GM20000 (cell line): ENCODE data around the gene CNTN1.

ENCODE experiments used
- DNase-seq: peaks from one replicate; pipeline ENCODE4 v3.0.0; 2012; ENCODE audit warnings: low spot score
- CTCF ChIP-seq: IDR thresholded peaks from 2 replicates; pipeline ENCODE4 v1.5.1; 2012; ENCODE audit warnings: mild to moderate bottlenecking, control low read depth; ENCODE audit errors: extremely low read depth, missing control alignments

Gene CNTN1

GRCh38 chr12:40697566-40698259 is 5.5 kb downstream of the CNTN1 start:
- DNase-seq = no peak
- no peak for TF ChIP-seq CTCF

- DNase-seq = no peak
- no peak for TF ChIP-seq CTCF
Measured at GRCh38 chr12:40701756-40702155, 9.5 kb downstream of the CNTN1 start.

GRCh38 chr12:40711121-40711520 is 18.9 kb downstream of the CNTN1 start:
- no peak for TF ChIP-seq CTCF

GRCh38 chr12:40714636-40715035 is 22.4 kb downstream of the CNTN1 start:
- no peak for TF ChIP-seq CTCF
- DNase-seq = no peak

More at GRCh38 chr12:40711121-40711520, 18.9 kb downstream of the CNTN1 start:
- DNase-seq = no peak

GRCh38 chr12:40716037-40716436 is 23.8 kb downstream of the CNTN1 start:
- no peak for TF ChIP-seq CTCF
- DNase-seq = no peak

GRCh38 chr12:40717576-40717975 is 25.3 kb downstream of the CNTN1 start:
- TF ChIP-seq CTCF = no peak
- no peak for DNase-seq

GRCh38 chr12:40718878-40719372 is 26.7 kb downstream of the CNTN1 start:
- no peak for TF ChIP-seq CTCF
- no peak for DNase-seq
